Left lung (tissue), 10 donors: ENCODE data around the gene TRPM2. TPM values are rescaled to one million over a fixed set of nuclear protein-coding genes. Genes with fewer than 3 reads are reported as not detected.
A peak's percentile ranks its signal among the peaks of the same experiment; 100 is the strongest.

ENCODE experiments used
- ATAC-seq: fragments of 200-7000 bp; cut with Tn5 transposase; one replicate; pipeline ENCODE4 v1.9.1; 2020; ENCODE audit warnings: moderate library complexity
- DNase-seq, 4 donors: peaks; one replicate each; pipeline ENCODE4 v3.0.0-alpha.2; 2013 to 2020
- H3K27ac ChIP-seq, 2 donors: fragments of 200-600 bp; sonication (generic) in 1 of 2; one replicate each; pipeline versions ENCODE4 v1.5.0 to v1.8.0; 2020 to 2021
- H3K27me3 ChIP-seq, 2 donors: fragments of 200-600 bp; sonication (generic) in 1 of 2; one replicate each; pipeline versions ENCODE4 v1.5.0 to v1.8.0; 2020 to 2021
- H3K36me3 ChIP-seq, 2 donors: fragments of 200-600 bp; sonication (generic) in 1 of 2; one replicate each; pipeline versions ENCODE4 v1.5.0 to v1.8.0; 2020 to 2021
- H3K4me1 ChIP-seq, 2 donors: fragments of 200-600 bp; one replicate each; pipeline ENCODE4 v1.8.0; 2021
- H3K4me3 ChIP-seq, 2 donors: fragments of 200-600 bp; sonication (generic) in 1 of 2; one replicate each; pipeline versions ENCODE4 v1.5.0 to v1.8.0; 2020 to 2021; ENCODE audit warnings: mild to moderate bottlenecking in 1 of 2
- H3K9me3 ChIP-seq, 2 donors: fragments of 200-600 bp; sonication (generic) in 1 of 2; one replicate each; pipeline versions ENCODE4 v1.5.0 to v1.8.0; 2020 to 2021
- intact Hi-C, 2 donors: fragments of 100-400 bp; cut with DNase I; formaldehyde crosslinking; loops; one replicate each; pipeline versions ENCODE4 v1.11.2 to v1.14.2; 2022
- polyA plus RNA-seq, 6 donors: library from polyadenylated mRNA; unstranded; fragments of 120-200 nt; gene quantifications; one replicate each; pipeline ENCODE4 v1.2.1, GENCODE V29; 2013; ENCODE audit not compliant: insufficient read length in 6 of 6
- total RNA-seq, 2 donors: library from RNA; stranded (reverse); fragmentation: NEBNext Ultra II Directional; extraction: Animal tissue kit (Norgen Biotek cat#: 25700); gene quantifications; one replicate each; pipeline ENCODE4 v1.2.1, GENCODE V29; 2021
- TF ChIP-seq, protein P1 (sequence below), 2 donors: fragments of 200-600 bp; sonication (generic) in 1 of 2; IDR thresholded peaks; one replicate each; pipeline versions ENCODE4 v1.5.0 to v1.8.0; 2021; ENCODE audit warnings: antibody characterized with exemption in 2 of 2
- donor health status: DM: no; HTN: yes; CAD: no.
- donor health status: DM: no; HTN: no; CAD: no.

Gene TRPM2
- total and polyA plus RNA-seq, 8 donors, result 1.2 to 25.6 (median 1.6) TPM

GRCh38 chr21:44441581-44442265 lies 88.3 kb downstream of the TRPM2 start:
- ATAC-seq (no peak), DNase-seq (peak in 1 of 4 donors; percentile 71)
- Histone ChIP-seq H3K4me1 (no peaks in the 10 kb centered on the region), H3K27me3 (peaks cover 0 to 39% of the 10 kb centered on the region in 2 donors), H3K4me3 (no peak overlapping the region), H3K9me3 (no peaks in the 10 kb centered on the region), H3K27ac (no peak overlapping the region), H3K36me3 (peaks cover 0 to 61% of the 10 kb centered on the region in 2 donors)
- intact Hi-C loops, result no loop called here
- TF ChIP-seq, protein P1, sequence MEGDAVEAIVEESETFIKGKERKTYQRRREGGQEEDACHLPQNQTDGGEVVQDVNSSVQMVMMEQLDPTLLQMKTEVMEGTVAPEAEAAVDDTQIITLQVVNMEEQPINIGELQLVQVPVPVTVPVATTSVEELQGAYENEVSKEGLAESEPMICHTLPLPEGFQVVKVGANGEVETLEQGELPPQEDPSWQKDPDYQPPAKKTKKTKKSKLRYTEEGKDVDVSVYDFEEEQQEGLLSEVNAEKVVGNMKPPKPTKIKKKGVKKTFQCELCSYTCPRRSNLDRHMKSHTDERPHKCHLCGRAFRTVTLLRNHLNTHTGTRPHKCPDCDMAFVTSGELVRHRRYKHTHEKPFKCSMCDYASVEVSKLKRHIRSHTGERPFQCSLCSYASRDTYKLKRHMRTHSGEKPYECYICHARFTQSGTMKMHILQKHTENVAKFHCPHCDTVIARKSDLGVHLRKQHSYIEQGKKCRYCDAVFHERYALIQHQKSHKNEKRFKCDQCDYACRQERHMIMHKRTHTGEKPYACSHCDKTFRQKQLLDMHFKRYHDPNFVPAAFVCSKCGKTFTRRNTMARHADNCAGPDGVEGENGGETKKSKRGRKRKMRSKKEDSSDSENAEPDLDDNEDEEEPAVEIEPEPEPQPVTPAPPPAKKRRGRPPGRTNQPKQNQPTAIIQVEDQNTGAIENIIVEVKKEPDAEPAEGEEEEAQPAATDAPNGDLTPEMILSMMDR (IDR thresholded peaks at IDR 0.05), result no peak

DNA sequence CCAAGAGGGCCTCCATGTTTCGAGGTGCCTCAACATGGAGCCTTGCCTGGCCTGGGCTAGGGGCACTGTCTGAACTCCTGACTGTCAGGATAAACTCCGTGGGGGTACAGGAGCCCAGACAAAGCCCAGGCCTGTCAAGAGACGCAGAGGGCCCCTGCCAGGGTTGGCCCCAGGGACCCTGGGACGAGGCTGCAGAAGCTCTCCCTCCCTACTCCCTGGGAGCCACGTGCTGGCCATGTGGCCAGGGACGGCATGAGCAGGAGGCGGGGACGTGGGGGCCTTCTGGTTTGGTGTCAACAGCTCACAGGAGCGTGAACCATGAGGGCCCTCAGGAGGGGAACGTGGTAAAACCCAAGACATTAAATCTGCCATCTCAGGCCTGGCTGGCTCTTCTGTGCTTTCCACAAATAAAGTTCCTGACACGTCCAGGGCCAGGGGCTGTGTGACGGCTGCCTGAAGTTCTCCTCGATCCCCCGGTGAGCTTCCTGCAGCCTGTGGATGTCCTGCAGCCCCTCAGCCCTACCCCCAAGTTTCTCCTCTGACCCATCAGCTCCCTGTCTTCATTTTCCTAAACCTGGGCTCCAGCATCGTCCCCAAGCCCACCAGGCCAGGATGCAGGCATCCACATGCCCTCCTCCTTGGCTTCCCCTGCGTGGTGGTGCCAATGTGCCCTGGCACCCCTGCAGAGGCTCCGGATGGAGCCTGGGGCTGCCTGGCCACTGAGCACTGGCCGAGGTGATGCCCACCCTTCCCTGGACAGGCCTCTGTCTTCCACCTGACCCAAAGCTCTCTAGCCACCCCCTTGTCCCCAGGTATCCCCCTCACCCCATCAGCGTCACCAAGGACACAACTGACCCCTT lies 89.1 kb downstream of the TRPM2 start:
- TF ChIP-seq, protein P1 (IDR thresholded peaks at IDR 0.05), result no peak
- H3K27me3 ChIP-seq, result peaks cover 0 to 45% of the 10 kb centered on the region in 2 donors
- H3K4me3 ChIP-seq, result no peak overlapping the region
- H3K36me3 ChIP-seq, result peaks cover 0 to 53% of the 10 kb centered on the region in 2 donors
- DNase-seq, result peak in 1 of 4 donors; percentile 44
- H3K27ac ChIP-seq, result no peak overlapping the region
- intact Hi-C loops, result no loop called here
- no peaks in the 10 kb centered on the region for H3K9me3 ChIP-seq
- ATAC-seq, result no peak
- H3K4me1 ChIP-seq, result no peaks in the 10 kb centered on the region

- Histone ChIP-seq H3K36me3 (peaks cover 0 to 44% of the 10 kb centered on the region in 2 donors), H3K27me3 (peaks cover 0 to 54% of the 10 kb centered on the region in 2 donors), H3K4me3 (no peak overlapping the region), H3K27ac (no peak overlapping the region), H3K9me3 (no peaks in the 10 kb centered on the region), H3K4me1 (no peaks in the 10 kb centered on the region)
- TF ChIP-seq, protein P1 (IDR thresholded peaks at IDR 0.05), result no peak
- intact Hi-C loops, result no loop called here
- peak in 1 of 4 donors; percentile 42 for DNase-seq
- no peak for ATAC-seq
Measured at GRCh38 chr21:44443291-44443890, 90.0 kb downstream of the TRPM2 start.

DNA sequence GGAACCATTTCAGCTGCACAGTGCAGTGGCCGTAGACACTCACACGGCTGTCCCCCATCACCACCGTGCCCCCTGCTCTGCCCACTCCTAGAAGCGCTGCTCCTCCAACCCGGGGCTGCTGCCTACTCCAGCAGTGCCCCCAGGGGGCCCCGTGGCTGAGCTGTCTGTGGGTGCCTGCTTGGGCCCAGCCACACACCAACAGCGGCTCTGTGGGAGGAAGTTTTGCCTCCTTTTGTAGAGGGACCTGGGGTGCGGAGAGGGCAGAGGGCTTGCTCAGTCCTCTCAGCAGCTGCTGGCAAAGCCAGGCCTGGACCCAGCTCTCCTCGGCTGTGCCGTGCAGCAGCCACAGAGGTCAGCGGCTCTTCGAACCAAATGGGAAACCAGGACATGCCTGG lies 90.5 kb downstream of the TRPM2 start:
- Histone ChIP-seq H3K27me3 (peaks cover 0 to 58% of the 10 kb centered on the region in 2 donors), H3K4me1 (no peaks in the 10 kb centered on the region), H3K9me3 (no peaks in the 10 kb centered on the region), H3K27ac (no peak overlapping the region), H3K36me3 (peaks cover 0 to 39% of the 10 kb centered on the region in 2 donors), H3K4me3 (no peak overlapping the region)
- ATAC-seq (no peak), DNase-seq (peak in 1 of 4 donors; percentile 69)
- TF ChIP-seq, protein P1 (IDR thresholded peaks at IDR 0.05), result no peak
- intact Hi-C loops, result no loop called here
